GM23338 (cell line): ENCODE data around the gene SMG7.

ENCODE experiments used
- EZH2 ChIP-seq: fragments of 200-600 bp; sonication (generic); IDR thresholded peaks from one replicate; pipeline ENCODE4 v1.8.0; 2017; ENCODE audit warnings: antibody characterized with exemption, mild to moderate bottlenecking, low read depth; ENCODE audit not compliant: unreplicated experiment
- EZH2phosphoT487 ChIP-seq: fragments of 200-600 bp; sonication (generic); IDR thresholded peaks from one replicate; pipeline ENCODE4 v1.8.1; 2018; ENCODE audit warnings: antibody characterized with exemption; ENCODE audit not compliant: unreplicated experiment
- JUNB ChIP-seq: IDR thresholded peaks from one replicate; pipeline ENCODE4 v1.6.1; 2016; ENCODE audit warnings: antibody characterized with exemption; ENCODE audit not compliant: unreplicated experiment
- POLR2AphosphoS5 ChIP-seq: IDR thresholded peaks from 2 replicates; pipeline ENCODE4 v1.6.1; 2016; ENCODE audit warnings: antibody characterized with exemption, low read depth
- TF ChIP-seq, protein P1 (sequence below), 2 experiments: fragments of 200-600 bp in 1 of 2; sonication (generic) in 1 of 2; conservative IDR thresholded peaks; 2 replicates each; pipeline versions ENCODE4 v1.5.1 to v1.6.1; 2016 to 2017; ENCODE audit warnings: antibody characterized with exemption in 2 of 2, low read depth in 2 of 2, mild to moderate bottlenecking in 2 of 2, moderate library complexity in 1 of 2
- TF ChIP-seq, protein P2 (sequence below): IDR thresholded peaks from one replicate; pipeline ENCODE4 v1.6.1; 2018; ENCODE audit warnings: antibody characterized with exemption; ENCODE audit not compliant: unreplicated experiment

DNA sequence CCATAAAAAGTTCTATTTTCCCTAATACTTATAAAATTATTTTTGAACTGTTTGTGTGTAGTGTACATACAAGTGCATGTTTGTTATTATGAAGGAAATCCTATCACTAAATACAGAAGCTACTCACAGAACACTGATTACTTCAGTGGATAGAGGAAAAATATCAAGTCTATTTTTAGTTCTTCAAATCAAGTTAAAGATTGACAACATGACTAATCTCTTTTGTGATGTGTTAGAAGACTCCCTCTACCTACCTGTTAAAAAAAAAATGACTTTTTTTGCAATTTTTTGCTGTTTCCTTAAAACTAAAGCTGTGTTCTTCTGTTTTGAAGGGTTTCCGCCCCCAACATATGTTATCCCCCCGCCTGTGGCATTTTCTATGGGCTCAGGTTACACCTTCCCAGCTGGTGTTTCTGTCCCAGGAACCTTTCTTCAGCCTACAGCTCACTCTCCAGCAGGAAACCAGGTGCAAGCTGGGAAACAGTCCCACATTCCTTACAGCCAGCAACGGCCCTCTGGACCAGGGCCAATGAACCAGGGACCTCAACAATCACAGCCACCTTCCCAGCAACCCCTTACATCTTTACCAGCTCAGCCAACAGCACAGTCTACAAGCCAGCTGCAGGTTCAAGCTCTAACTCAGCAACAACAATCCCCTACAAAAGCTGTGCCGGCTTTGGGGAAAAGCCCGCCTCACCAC is 72.4 kb downstream of the SMG7 start:
- TF ChIP-seq, protein P1, sequence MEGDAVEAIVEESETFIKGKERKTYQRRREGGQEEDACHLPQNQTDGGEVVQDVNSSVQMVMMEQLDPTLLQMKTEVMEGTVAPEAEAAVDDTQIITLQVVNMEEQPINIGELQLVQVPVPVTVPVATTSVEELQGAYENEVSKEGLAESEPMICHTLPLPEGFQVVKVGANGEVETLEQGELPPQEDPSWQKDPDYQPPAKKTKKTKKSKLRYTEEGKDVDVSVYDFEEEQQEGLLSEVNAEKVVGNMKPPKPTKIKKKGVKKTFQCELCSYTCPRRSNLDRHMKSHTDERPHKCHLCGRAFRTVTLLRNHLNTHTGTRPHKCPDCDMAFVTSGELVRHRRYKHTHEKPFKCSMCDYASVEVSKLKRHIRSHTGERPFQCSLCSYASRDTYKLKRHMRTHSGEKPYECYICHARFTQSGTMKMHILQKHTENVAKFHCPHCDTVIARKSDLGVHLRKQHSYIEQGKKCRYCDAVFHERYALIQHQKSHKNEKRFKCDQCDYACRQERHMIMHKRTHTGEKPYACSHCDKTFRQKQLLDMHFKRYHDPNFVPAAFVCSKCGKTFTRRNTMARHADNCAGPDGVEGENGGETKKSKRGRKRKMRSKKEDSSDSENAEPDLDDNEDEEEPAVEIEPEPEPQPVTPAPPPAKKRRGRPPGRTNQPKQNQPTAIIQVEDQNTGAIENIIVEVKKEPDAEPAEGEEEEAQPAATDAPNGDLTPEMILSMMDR (conservative IDR thresholded peaks at IDR 0.05; ENCODE audit: low read depth in 2 of 2) = no peak
- TF ChIP-seq EZH2phosphoT487 (no peak), EZH2 (no peak), POLR2AphosphoS5 (no peak), JUNB (no peak)
- TF ChIP-seq, protein P2, sequence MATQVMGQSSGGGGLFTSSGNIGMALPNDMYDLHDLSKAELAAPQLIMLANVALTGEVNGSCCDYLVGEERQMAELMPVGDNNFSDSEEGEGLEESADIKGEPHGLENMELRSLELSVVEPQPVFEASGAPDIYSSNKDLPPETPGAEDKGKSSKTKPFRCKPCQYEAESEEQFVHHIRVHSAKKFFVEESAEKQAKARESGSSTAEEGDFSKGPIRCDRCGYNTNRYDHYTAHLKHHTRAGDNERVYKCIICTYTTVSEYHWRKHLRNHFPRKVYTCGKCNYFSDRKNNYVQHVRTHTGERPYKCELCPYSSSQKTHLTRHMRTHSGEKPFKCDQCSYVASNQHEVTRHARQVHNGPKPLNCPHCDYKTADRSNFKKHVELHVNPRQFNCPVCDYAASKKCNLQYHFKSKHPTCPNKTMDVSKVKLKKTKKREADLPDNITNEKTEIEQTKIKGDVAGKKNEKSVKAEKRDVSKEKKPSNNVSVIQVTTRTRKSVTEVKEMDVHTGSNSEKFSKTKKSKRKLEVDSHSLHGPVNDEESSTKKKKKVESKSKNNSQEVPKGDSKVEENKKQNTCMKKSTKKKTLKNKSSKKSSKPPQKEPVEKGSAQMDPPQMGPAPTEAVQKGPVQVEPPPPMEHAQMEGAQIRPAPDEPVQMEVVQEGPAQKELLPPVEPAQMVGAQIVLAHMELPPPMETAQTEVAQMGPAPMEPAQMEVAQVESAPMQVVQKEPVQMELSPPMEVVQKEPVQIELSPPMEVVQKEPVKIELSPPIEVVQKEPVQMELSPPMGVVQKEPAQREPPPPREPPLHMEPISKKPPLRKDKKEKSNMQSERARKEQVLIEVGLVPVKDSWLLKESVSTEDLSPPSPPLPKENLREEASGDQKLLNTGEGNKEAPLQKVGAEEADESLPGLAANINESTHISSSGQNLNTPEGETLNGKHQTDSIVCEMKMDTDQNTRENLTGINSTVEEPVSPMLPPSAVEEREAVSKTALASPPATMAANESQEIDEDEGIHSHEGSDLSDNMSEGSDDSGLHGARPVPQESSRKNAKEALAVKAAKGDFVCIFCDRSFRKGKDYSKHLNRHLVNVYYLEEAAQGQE = no peak
